GM18507 (cell line): ENCODE measurements around the gene PTPN20.
"Not testable (repeated sequence)": the region's sequence is repeated elsewhere in the genome, so short reads cannot be mapped to it uniquely, and the experiment has no call there.

Experiments used
- DNase-seq: peaks from one replicate; pipeline ENCODE4 v3.0.0; 2011; ENCODE audit warnings: low read depth; ENCODE audit not compliant: insufficient read length; ENCODE audit errors: extremely low spot score
- FAIRE-seq: peaks from 2 replicates; lab custom pipeline; 2011; peaks lifted over from hg19 to GRCh38; lab: Jason Lieb, UNC

The PTPN20 gene

DNA sequence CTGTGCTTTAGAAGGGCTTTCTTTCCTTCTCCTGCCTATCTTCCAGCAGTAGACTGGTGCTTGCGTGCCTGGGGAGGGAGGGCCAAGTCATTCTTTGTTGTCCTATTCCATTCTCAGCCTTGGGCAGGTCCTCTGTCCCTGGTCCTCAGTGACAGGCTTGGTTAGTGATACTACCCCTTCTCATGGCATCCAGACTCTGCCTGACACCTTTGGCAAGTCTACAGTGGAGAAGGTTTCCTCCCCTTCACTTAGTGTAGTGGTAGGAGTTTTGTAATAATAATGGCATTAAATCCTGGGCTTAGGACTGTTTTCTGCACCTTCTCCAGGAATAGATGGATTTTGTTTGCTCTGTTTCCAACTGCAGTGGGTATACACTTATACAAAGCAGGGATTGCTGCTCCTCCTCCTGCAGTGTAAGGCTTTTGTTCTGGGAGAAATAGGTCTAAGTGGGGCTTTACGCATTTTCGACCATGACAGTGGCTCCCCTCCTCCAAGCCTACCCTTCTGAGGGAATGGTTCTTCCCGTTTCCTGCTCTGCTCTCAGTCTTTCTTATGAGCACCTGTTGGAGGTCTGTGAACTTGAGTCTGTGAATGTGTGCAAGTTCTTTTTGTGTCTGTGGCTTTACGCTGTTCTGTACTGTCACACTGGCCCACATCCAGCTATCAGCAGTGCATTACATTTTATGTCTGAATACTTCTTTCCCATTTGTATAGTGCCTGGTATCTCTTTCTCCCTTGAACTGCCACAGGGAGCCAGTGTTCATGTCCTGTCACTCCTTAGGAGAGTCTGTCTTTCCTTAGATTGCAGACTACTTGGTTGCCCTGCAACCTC is 37.7 kb downstream of the PTPN20 start:
- FAIRE-seq, DNase-seq: not testable (repeated sequence)

DNA sequence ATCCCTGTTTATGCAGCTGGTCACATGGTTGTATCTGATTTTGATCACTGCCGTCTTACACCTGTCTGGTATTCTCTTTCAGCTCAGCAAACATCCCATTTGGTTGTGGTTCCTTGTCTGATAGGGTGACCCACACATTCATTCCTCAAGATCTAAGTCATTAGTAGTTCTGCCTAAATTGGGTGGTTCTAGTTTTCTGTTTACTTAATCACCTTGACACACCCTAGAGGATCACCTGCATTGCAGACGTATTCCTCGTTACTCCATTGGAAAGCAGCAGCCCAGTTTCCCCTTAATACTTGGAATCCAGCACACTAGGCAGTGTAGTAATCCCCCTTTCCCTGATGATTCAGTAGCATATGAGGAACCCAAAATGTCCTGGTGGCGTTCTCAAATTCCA is 41.3 kb downstream of the PTPN20 start:
- not testable (repeated sequence) for FAIRE-seq, DNase-seq

DNA sequence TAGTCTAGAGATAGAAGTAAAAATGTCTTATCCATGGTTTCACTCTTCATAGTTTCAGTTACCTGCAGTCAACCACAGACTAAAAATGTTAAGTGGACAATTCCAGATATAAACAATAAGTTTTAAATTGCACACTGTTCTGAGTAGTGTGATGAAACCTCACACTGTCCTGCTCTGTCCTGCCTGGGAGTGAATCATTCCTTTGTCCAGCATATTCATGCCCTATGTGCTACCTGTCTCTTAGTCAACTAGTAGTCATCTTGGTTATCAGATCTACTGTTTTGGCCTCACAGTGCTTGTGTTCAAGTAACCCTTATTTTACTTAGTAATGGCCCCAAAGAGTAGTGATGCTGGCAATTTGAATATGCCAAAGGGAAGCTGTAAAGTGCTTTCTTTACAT is 49.5 kb downstream of the PTPN20 start:
- DNase-seq, FAIRE-seq: not testable (repeated sequence)

DNA sequence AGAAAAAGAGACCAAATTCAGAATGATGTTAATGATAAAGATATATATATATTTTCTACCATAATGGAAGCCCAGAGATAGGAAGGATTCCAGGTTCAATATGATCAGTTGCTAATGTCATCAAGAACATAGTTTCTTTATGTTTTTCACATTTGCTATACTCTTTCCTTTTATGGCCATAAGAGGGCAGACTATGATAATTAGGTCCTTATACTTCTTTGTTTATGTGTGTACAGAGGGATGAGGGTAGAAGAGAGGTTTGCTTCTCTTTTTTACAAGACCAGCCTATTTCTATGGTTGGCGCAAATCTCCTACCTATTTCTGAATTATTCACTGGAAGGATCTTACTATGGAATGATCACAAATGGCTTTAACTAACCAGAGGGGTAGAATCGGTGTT is 52.1 kb downstream of the PTPN20 start:
- not testable (repeated sequence) for DNase-seq, FAIRE-seq

DNA sequence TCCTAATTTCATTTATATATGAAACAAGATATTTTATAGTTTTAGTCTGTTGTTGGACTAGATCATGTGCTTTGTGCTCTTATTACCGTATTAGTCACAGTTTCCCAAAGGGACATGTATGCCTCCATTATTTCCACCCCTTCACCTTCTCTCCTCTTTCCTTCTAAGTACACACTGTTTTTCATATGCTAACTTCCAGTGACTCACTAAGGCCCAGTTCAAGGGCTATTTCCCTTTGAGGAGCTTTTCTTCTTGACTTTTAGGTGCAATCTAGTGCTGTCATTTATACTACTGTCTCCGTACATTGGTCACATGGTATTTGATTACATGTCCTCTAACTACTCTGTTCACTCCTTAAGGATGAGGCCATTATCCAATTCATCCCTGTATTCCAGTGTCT is 55.8 kb downstream of the PTPN20 start:
- DNase-seq, FAIRE-seq: not testable (repeated sequence)

DNA sequence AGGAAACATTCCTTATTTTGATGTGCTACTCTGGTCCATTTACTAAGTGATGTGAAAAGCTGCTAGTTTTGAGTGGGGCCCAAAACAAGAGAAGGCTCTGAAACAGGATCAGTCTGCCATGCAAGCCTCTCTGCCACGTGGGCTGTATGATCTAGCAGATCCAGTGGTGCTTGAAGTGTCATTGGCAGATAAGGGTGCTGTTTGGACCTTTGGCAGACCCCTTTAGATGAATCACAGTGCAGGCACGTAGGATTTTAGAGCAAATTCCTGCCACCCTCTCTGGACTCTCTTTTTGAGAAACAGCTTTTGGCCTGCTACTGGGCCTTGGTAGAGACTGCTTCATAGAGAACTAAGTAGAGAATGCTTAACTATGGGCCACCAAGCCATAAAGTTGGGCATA is 69.0 kb downstream of the PTPN20 start:
- FAIRE-seq, DNase-seq: not testable (repeated sequence)

DNA sequence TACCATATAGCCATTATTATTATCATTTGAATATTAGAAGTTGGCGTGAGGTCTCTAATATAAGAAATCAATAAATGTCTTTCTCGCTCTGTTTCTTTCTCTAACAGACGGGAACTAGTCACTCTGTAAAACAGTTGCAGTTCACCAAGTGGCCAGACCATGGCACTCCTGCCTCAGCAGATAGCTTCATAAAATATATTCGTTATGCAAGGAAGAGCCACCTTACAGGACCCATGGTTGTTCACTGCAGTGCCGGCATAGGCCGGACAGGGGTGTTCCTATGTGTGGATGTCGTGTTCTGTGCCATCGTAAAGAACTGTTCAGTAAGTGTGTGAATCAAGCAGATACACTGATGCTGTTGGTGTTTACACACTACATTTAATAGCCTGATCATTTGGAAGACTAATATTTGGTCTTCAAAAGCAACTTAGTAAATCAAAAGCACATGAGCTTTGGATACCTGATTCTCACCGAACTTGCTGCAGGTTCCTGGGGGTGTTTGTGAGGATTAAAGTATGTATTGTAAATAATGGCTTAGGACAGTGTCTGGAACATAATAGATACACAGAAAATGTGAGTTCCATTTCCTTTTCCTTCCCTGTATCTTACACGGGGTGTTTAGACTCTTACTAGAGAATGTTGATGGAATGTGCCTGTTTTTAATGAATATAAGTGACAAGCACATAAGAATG is 76.2 kb downstream of the PTPN20 start:
- FAIRE-seq, DNase-seq: not testable (repeated sequence)

DNA sequence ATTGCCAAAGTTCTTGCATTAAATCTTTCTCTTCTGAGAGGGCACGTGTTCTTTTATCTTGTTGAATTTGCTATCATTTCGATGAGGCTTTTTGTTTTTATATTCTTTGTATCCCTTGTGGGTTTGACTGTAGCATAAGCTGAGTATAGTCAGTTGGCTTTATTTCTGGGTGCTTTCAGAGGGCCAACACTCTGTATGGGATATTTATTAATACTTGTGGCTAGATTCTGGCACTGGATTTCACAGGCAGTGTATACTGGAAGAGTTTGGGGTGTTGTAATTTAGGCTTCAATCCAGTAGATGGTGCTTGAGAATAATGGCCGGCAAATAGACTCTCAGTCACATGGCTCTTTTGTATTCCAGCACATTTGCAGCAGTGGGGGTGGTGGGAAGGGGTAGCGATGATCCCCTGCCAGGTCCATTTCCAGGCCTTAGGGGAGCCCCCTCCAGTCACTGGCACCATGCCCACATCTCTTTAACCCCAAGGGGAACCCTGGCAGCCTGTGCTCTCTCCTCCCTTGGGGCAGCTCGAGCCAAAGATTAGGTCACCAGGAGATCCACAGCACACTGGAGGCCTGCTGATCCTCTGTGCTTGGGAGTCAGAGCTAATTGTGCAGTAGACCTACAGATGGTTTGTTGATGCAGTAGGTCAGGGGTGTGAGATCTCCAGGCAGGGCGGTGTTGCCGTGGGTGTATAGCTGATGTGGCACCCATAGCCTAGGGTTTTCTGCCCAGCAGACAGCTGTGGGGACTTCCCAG is 81.8 kb downstream of the PTPN20 start:
- FAIRE-seq (no peak), DNase-seq (no peak)

DNA sequence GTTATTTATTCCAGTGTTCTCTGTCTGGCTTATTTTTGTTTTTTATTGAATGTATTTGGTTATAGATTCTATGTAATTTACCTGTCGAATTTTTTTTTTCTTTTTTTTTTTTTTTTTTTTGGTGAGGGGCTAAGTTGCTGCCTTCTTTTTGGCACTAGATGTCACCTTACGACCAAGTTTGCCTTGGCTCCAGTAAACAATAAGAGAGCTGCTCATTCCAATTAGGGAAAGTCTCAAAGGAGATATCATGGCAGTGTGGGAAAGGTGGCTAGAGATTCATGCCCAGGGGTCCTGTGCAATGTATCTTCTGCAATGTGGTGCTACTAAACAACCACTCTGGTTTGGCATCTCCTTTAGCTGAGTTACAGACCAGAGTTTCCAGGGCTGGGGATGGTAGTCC is 84.0 kb downstream of the PTPN20 start:
- FAIRE-seq (no peak), DNase-seq (no peak)

DNA sequence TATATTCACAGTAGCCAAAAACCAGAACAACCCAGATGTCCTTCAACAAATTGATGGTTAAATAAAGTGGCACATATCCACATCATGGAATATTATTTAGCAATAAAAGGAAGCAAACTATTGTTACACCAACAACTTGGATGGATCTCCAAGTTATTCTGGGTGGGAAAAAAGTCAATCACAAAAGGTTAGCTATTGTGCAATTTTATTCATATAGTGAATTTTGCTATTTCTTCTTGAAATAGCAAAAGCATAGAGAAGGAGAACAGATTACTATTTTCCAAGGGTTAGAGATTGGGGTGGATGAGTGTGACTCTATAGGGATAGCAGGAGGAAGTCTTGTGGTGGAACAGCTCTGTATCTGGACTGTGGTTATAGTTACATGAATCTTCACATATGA is 87.0 kb downstream of the PTPN20 start:
- DNase-seq (no peak), FAIRE-seq (no peak)

DNA sequence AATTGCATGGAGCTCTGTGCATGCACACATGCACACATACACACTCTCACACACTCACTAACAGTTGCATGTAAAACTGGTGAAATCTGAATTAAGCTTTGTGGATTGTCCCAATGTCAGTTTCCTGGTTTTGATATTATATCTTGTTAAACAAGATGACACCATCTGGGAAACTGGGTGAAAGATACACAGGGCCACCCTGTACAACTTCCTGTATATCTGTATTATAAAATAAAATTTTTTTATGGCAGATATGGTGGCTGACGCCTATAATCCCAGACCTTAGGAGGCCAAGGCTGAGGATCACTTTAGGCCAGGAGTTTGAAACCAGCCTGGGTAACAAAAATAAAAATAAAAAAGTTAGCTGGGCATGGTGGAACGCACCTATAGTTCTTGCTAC is 87.4 kb downstream of the PTPN20 start:
- FAIRE-seq (no peak), DNase-seq (no peak)

DNA sequence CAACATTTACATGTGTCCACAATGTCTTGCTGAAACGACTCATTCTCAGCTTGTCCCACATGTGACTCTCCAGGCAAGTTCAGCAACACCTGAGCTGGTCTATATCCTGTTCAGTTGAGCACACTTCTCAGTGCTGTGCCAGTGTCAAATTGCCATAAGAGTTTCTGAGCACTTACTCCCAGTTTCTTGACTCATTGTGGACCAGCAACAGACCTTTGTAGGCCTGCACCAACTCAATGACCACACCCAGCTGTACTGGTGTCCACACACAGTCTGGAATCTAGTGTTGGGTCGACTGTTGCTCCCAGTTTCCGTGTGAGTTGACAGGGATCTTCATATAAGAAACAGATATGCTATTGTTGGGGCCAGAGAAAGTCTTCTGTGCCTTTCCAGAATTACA is 88.0 kb downstream of the PTPN20 start:
- no peak for DNase-seq
- no peak for FAIRE-seq

DNA sequence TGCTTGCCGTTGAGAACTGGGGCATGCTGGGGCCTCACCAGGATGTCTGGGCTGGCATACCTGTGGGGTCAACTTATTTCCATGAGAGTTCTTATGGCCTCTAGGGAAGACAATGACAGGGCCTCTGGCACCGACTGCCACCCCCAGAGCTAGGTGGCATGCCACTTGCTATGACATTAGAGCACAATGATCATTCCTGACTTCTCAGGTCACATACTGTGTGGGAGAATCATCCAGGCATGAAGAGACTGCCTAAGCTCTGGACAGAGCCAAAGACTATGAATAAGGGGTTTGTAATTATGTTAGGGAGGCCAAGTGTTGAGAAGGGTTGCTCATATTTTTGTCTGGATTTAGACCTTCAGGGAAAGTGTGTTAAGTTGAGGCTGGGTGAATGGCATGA is 97.5 kb downstream of the PTPN20 start:
- FAIRE-seq (no peak), DNase-seq (no peak)

DNA sequence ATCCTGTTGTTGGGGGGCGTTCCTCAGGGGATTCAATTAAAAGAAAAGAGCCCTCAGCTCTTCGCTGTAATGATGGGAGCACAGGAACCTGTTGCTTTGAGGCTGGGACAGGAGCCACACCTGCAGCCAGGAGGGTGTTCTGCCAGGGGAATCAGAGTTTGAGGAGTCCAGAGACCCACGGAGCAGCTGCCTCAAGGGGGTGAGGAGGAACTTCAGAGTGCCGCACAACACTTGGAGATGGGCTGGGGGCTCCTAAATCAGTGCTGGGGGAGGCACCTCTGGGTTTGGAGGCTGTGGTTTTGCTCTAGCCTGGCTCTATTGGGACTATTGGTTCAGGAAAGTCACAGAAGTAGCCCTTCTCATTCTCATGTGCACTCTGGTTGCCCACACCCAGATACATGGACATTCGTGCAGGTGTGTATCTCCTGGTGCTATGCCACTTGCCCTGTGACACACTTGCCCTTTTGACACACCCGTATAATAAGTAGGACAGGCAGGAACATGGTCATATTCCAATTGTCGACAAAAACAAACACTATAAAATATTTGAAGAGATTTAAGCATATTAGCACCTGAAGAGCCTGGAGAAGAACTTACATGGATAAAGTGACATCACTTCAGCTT is 98.1 kb downstream of the PTPN20 start:
- no peak for DNase-seq
- no peak for FAIRE-seq

DNA sequence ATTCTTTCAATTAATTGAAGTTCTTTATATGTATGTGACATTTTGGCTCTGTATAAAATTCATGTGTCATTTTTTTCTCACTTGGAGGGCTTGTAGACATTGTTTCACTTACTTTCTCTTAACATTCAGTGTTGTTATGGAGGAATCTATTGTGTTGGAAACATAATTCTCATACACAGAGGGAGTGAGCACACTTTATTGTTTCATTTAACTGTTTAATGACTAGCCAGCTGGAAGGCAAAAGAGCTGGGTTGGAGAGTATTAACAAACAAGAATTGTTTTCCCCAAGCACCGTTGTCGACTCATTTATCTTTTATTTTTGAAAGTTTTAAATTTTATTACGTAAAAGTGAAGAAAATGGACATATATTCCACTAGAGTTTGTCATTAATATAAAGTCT is 98.8 kb downstream of the PTPN20 start:
- no peak for FAIRE-seq
- DNase-seq: no peak

DNA sequence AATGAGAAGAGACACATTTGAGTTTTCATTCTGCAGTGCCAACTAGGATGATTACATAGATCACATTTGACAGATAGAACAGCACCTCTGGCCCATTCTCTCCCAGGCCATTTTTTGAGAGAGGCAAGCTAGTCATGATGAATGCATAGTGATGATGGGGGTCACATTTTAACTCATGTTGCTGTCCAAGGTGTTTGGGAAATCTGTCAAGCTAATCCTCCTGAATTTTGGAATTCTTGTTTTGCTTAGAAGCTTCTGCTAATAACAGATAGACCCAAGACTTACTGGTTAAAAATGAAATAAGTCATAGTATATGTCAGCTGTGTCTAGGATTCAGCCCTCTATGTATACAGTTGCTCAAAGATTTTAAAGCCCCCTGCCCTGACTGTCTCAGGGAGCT is 101.0 kb downstream of the PTPN20 start:
- FAIRE-seq (no peak), DNase-seq (no peak)

DNA sequence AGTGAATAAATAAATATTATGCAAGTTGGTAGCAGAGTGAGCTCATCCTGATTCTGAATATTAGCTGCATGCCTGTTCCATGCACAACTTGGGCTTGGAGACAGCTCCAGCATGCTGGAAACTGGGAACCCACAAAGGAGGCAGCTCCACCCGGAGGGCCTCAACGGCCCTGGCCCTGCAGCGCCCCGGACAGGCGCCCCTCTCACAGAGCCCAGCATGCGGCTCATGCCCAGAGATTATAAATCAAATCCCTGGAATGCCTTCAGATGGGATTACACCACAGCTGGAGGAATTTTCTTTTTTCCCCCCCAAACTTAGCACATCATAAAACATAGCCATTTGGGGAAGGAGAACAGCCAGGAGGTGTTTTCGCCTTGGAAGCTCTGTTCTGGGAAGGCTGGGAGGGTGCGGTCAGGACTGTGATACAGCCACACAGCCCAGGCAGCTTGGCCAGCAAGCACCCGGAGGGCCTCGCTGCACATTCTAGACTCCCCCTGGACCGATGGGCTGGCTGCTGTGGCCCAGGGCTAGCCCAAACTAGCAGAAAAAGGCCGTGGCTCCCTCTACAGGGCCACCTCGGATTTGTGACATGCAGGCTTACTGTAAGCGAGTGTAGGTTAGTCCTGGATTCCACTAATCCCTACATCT is 102.4 kb downstream of the PTPN20 start:
- DNase-seq: no peak
- no peak for FAIRE-seq

DNA sequence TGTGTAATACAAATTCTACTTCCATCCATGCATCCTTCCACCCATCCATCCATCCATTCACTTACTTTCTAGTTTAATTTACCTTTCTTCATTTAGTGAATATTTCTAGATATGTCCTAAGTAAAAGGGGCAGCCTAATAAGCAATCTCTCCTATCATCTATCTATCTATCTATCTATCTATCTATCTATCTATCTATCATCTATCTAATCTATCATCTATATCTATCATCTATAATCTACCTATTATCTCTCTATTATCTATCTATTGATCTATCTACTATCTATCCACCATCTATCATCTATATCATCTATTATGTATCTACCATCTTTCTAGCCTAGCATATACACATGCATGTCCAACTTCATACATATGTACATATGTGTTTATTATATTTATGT is 104.2 kb downstream of the PTPN20 start:
- FAIRE-seq (no peak), DNase-seq (no peak)

DNA sequence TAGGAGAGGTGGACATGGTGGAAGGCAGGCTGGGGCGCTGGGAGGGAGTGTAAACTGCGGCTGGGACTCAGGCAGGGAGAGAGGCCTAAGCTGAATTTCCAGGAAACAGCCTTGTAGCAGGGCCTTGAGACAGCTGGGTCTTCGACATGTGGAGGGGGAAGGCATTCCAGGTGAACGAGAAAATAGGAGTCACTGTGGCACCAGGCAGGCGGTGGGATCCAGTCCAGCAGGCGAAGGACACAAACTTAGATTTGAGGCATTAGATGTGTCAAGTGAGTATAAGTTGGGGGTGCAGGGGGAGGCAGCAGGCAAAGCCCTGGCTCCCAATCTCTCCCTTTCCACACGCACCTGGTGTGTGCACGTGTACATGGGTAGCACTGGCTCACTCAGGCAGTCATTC is 105.3 kb downstream of the PTPN20 start:
- DNase-seq: no peak
- no peak for FAIRE-seq
